Stimulated activated CD8-positive, alpha-beta memory T cell treated with anti-CD3 and anti-CD28 coated beads, Interleukin-15, amount 100 ng/mL, for 4 hours (primary cell): ENCODE data around the gene TOP2B.

Experiments
- DNase-seq, 2 donors: peaks; one replicate each; pipeline ENCODE4 v3.0.0-alpha.2; 2020; ENCODE audit warnings: low read depth in 2 of 2

Gene TOP2B

GRCh38 chr3:25618028-25618427 lies 46.7 kb downstream of the TOP2B start:
- no peak for DNase-seq

GRCh38 chr3:25611193-25611592 lies 53.5 kb downstream of the TOP2B start:
- DNase-seq, result no peak

- DNase-seq, result no peak
These were observed 53.9 kb downstream of the TOP2B start for GRCh38 chr3:25610779-25611178.

GRCh38 chr3:25610167-25610566 lies 54.5 kb downstream of the TOP2B start:
- DNase-seq, result no peak

GRCh38 chr3:25604107-25604805 lies 60.5 kb downstream of the TOP2B start:
- DNase-seq, result no peak

- no peak for DNase-seq
These were observed 61.0 kb downstream of the TOP2B start for GRCh38 chr3:25603703-25604102.

GRCh38 chr3:25597535-25598101 lies 67.1 kb downstream of the TOP2B start:
- DNase-seq, result no peak

- DNase-seq, result no peak
These were observed 70.7 kb downstream of the TOP2B start for GRCh38 chr3:25594007-25594502.

- DNase-seq, result no peak
These were observed 71.7 kb downstream of the TOP2B start for GRCh38 chr3:25593001-25593400.

- DNase-seq, result no peak
These were observed 72.2 kb downstream of the TOP2B start for GRCh38 chr3:25592510-25592968.

GRCh38 chr3:25589783-25590258 lies 74.9 kb downstream of the TOP2B start:
- DNase-seq, result no peak

GRCh38 chr3:25589104-25589782 lies 75.5 kb downstream of the TOP2B start:
- no peak for DNase-seq

- no peak for DNase-seq
These were observed 76.1 kb downstream of the TOP2B start for GRCh38 chr3:25588441-25589103.

GRCh38 chr3:25587975-25588374 lies 76.7 kb downstream of the TOP2B start:
- no peak for DNase-seq

- no peak for DNase-seq
These were observed 77.2 kb downstream of the TOP2B start for GRCh38 chr3:25587526-25587925.

- no peak for DNase-seq
These were observed 77.6 kb downstream of the TOP2B start for GRCh38 chr3:25587094-25587493.

GRCh38 chr3:25586553-25586952 lies 78.2 kb downstream of the TOP2B start:
- DNase-seq, result no peak

- DNase-seq, result no peak
These were observed 78.6 kb downstream of the TOP2B start for GRCh38 chr3:25586167-25586505.

- DNase-seq, result no peak
These were observed 79.1 kb downstream of the TOP2B start for GRCh38 chr3:25585361-25586166.

- DNase-seq, result no peak
These were observed 80.5 kb downstream of the TOP2B start for GRCh38 chr3:25584011-25584789.

GRCh38 chr3:25583343-25583742 lies 81.4 kb downstream of the TOP2B start:
- no peak for DNase-seq
